ENCODE results near the gene R3HDM2. TPM values are rescaled to one million over a fixed set of nuclear protein-coding genes. Genes with fewer than 3 reads are reported as not detected.

R3HDM2 gene
- total RNA-seq, 1 donor from 2014 or later = 86.8 TPM

- TF ChIP-seq, protein P1, sequence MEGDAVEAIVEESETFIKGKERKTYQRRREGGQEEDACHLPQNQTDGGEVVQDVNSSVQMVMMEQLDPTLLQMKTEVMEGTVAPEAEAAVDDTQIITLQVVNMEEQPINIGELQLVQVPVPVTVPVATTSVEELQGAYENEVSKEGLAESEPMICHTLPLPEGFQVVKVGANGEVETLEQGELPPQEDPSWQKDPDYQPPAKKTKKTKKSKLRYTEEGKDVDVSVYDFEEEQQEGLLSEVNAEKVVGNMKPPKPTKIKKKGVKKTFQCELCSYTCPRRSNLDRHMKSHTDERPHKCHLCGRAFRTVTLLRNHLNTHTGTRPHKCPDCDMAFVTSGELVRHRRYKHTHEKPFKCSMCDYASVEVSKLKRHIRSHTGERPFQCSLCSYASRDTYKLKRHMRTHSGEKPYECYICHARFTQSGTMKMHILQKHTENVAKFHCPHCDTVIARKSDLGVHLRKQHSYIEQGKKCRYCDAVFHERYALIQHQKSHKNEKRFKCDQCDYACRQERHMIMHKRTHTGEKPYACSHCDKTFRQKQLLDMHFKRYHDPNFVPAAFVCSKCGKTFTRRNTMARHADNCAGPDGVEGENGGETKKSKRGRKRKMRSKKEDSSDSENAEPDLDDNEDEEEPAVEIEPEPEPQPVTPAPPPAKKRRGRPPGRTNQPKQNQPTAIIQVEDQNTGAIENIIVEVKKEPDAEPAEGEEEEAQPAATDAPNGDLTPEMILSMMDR (IDR thresholded peaks at IDR 0.05; ENCODE audit: unreplicated experiment) = no peak
- Mint-ChIP-seq H3K27me3 (no peaks in the 10 kb centered on the region), H3K4me1 (ENCODE audit: low read depth) (no peaks in the 10 kb centered on the region), H3K27ac (no peak overlapping the region), H3K9me3 (ENCODE audit: low read depth) (no peaks in the 10 kb centered on the region), H3K36me3 (ENCODE audit: insufficient read depth) (peaks cover 13% of the 10 kb centered on the region), H3K4me3 (ENCODE audit: low read depth) (no peak overlapping the region)
- no peak for DNase-seq (ENCODE audit: low spot score, unreplicated experiment)
These were observed 222.9 kb downstream of the R3HDM2 start for GRCh38 chr12:57207731-57208630.

- Mint-ChIP-seq H3K36me3 (ENCODE audit: insufficient read depth) (peaks cover 17% of the 10 kb centered on the region), H3K9me3 (ENCODE audit: low read depth) (no peaks in the 10 kb centered on the region), H3K27me3 (no peaks in the 10 kb centered on the region), H3K4me3 (ENCODE audit: low read depth) (no peak overlapping the region), H3K27ac (no peak overlapping the region), H3K4me1 (ENCODE audit: low read depth) (no peaks in the 10 kb centered on the region)
- TF ChIP-seq, protein P1 (IDR thresholded peaks at IDR 0.05; ENCODE audit: unreplicated experiment) = no peak
- no peak for DNase-seq (ENCODE audit: low spot score, unreplicated experiment)
These were observed 224.9 kb downstream of the R3HDM2 start for GRCh38 chr12:57205931-57206330.

DNA sequence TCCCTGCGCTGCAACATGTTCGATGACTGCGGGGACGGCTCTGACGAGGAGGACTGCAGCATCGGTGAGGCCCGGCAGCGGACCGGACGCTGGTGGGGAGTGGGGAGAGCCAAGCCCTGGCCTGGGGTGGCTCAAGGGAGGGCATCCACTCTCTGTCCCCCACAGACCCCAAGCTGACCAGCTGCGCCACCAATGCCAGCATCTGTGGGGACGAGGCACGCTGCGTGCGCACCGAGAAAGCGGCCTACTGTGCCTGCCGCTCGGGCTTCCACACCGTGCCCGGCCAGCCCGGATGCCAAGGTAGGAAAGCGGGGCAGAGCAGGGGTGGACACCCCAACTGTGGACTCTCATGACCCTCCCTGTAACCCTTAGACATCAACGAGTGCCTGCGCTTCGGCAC, 225.7 kb downstream of the R3HDM2 start:
- Mint-ChIP-seq H3K9me3 (ENCODE audit: low read depth) (no peaks in the 10 kb centered on the region), H3K4me3 (ENCODE audit: low read depth) (no peak overlapping the region), H3K36me3 (ENCODE audit: insufficient read depth) (peaks cover 17% of the 10 kb centered on the region), H3K27ac (no peak overlapping the region), H3K27me3 (no peaks in the 10 kb centered on the region), H3K4me1 (ENCODE audit: low read depth) (no peaks in the 10 kb centered on the region)
- no peak for DNase-seq (ENCODE audit: low spot score, unreplicated experiment)
- TF ChIP-seq, protein P1 (IDR thresholded peaks at IDR 0.05; ENCODE audit: unreplicated experiment) = no peak

DNA sequence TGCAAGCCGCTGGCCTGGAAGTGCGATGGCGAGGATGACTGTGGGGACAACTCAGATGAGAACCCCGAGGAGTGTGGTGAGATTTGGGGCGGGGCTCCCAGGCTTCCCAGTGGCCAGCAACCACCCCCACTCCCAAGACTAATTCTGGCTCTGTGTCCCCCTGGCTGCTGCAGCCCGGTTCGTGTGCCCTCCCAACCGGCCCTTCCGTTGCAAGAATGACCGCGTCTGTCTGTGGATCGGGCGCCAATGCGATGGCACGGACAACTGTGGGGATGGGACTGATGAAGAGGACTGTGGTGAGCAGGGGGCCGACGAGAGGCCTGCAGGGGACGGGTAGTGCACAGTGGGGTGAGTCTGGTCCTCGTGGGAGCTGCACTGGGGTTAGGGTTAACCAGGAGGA, 226.4 kb downstream of the R3HDM2 start:
- TF ChIP-seq, protein P1 (IDR thresholded peaks at IDR 0.05; ENCODE audit: unreplicated experiment) = no peak
- no peak overlapping the region for H3K4me3 Mint-ChIP-seq (ENCODE audit: low read depth)
- DNase-seq (ENCODE audit: low spot score, unreplicated experiment) = no peak
- no peaks in the 10 kb centered on the region for H3K27me3 Mint-ChIP-seq
- no peaks in the 10 kb centered on the region for H3K4me1 Mint-ChIP-seq (ENCODE audit: low read depth)
- H3K27ac Mint-ChIP-seq = no peak overlapping the region
- peaks cover 18% of the 10 kb centered on the region for H3K36me3 Mint-ChIP-seq (ENCODE audit: insufficient read depth)
- H3K9me3 Mint-ChIP-seq (ENCODE audit: low read depth) = no peaks in the 10 kb centered on the region

DNA sequence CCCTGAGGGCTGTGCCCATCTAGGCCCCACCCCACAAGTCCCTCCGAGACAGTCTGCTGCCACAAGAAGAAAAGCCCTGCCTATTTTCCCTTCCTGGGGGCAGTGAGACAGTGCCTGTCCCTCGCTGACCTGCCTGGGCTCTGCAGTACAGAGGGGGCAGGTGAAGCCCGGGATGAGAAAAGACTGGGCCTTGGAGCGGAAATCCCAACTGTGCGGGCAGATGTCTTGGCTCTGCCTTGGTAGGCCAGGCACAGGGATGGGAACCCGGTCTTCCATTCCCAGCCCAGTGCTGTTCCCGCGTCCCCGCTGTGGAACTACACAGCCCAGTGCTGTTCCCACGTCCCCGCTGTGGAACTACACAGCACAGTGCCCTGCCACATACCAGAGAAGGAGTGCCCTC, 227.1 kb downstream of the R3HDM2 start:
- no peak overlapping the region for H3K27ac Mint-ChIP-seq
- no peak for DNase-seq (ENCODE audit: low spot score, unreplicated experiment)
- no peaks in the 10 kb centered on the region for H3K9me3 Mint-ChIP-seq (ENCODE audit: low read depth)
- TF ChIP-seq, protein P1 (IDR thresholded peaks at IDR 0.05; ENCODE audit: unreplicated experiment) = no peak
- no peaks in the 10 kb centered on the region for H3K4me1 Mint-ChIP-seq (ENCODE audit: low read depth)
- H3K27me3 Mint-ChIP-seq = no peaks in the 10 kb centered on the region
- H3K36me3 Mint-ChIP-seq (ENCODE audit: insufficient read depth) = peaks cover 16% of the 10 kb centered on the region
- no peak overlapping the region for H3K4me3 Mint-ChIP-seq (ENCODE audit: low read depth)

Other genes starting within 250 kb of the R3HDM2 start
- gene NXPH4, start 214.2 kb downstream of the R3HDM2 start, total RNA-seq = 1.7 and 2.0 TPM in 2 replicates
- gene SHMT2, start 201.3 kb downstream of the R3HDM2 start, total RNA-seq = 162 and 165 TPM in 2 replicates
- gene STAC3, start 179.9 kb downstream of the R3HDM2 start, total RNA-seq = 6.0 and 6.1 TPM in 2 replicates
- 0.16 TPM in 1 of 2 replicates, not detected in the other for gene INHBC, start 3.7 kb upstream of the R3HDM2 start, total RNA-seq
- gene INHBE, start 24.3 kb upstream of the R3HDM2 start, total RNA-seq = 1.2 and 2.0 TPM in 2 replicates
- gene GLI1, start 28.7 kb upstream of the R3HDM2 start, total RNA-seq = 0.89 and 0.91 TPM in 2 replicates
- 2.6 and 2.8 TPM in 2 replicates for gene ARHGAP9, start 48.8 kb upstream of the R3HDM2 start, total RNA-seq
- gene MARS1, start 57.0 kb upstream of the R3HDM2 start, total RNA-seq = 290 and 318 TPM in 2 replicates
- gene DDIT3, start 89.5 kb upstream of the R3HDM2 start, total RNA-seq = 15.7 and 18.5 TPM in 2 replicates
- 158 and 159 TPM in 2 replicates for gene MBD6, start 91.8 kb upstream of the R3HDM2 start, total RNA-seq
- 144 and 153 TPM in 2 replicates for gene DCTN2, start 116.1 kb upstream of the R3HDM2 start, total RNA-seq
- gene KIF5A, start 119.0 kb upstream of the R3HDM2 start, total RNA-seq = 2.5 and 2.8 TPM in 2 replicates
- 38.4 and 39.0 TPM in 2 replicates for gene PIP4K2C, start 160.1 kb upstream of the R3HDM2 start, total RNA-seq
- gene DTX3, start 173.8 kb upstream of the R3HDM2 start, total RNA-seq = 79.9 and 83.0 TPM in 2 replicates
- gene ARHGEF25, start 180.4 kb upstream of the R3HDM2 start, total RNA-seq = 17.0 and 18.4 TPM in 2 replicates
- 0.73 and 1.1 TPM in 2 replicates for gene B4GALNT1, start 202.2 kb upstream of the R3HDM2 start, total RNA-seq

Data from progenitor cell of endocrine pancreas (in vitro differentiated cells).